Measurements from ENCODE around the gene LRSAM1. TPM values are rescaled to one million over a fixed set of nuclear protein-coding genes. Genes with fewer than 3 reads are reported as not detected.

LRSAM1 gene
- total RNA-seq, 1 donor from 2014 or later: 38.0 TPM

DNA sequence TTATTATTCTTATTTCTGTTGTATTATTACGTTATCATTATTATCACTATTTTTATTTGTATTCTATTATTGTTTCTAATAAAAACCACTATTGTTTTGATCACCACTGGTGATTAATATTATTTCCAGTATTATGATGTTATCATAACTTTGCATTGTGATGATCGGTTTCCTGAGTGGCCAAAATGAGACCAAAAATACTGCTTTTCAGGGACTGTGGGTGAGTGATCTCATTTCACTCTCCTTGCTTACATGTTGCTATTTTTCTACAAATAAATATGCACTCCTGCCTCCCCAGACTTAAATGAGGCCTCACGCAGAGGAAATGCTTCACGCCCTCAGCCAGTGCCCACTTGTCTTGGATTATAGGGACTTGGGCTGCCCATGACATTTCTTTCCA, 78.4 kb downstream of the LRSAM1 start:
- no peak for DNase-seq
- Mint-ChIP-seq H3K36me3 (ENCODE audit: unreplicated experiment) (peaks cover 14% of the 10 kb centered on the region), H3K9me3 (ENCODE audit: unreplicated experiment) (peaks cover 13% of the 10 kb centered on the region), H3K27me3 (ENCODE audit: unreplicated experiment) (peaks cover 9% of the 10 kb centered on the region), H3K4me3 (ENCODE audit: unreplicated experiment) (no peak overlapping the region), H3K27ac (ENCODE audit: unreplicated experiment) (no peak overlapping the region), H3K4me1 (ENCODE audit: low read depth, unreplicated experiment) (peaks cover 15% of the 10 kb centered on the region)
- TF ChIP-seq CTCF (IDR thresholded peaks at IDR 0.05; ENCODE audit: partially characterized antibody, unreplicated experiment): no peak

DNA sequence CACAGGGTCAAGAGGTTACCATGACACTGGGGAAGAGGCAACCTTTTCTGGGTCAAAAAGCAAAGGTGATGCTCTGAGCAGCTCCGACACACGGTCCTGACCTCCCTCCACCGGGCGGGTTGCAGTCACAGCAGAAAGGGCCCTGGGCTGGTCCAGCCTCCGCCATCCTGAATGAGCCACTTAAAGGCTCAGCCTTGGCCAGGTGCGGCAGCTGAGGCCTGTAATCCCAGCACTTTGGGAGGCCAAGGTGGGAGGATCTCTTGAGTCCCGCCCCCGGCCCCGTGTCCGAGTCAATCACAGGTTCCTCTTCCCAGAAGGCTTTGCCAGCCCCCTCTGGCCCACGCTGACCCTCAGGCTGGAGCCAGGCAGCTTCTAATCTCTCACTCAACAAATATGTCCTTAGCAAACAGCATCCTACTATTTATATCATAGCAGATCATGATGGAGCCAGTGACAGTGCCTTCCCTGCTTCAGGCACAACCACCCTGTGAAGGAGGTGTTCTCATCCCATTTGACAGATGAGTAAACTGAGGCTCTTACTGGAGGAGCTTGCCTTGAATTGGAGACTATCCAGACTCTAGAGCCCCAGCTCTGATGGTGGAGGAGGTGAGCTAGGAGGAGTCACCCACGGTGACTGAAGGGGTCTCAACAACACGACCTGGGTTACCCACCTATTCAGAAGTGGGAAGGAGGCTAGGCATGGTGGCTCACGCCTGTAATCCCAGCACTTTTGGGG, 79.1 kb downstream of the LRSAM1 start:
- Mint-ChIP-seq H3K27ac (ENCODE audit: unreplicated experiment) (no peak overlapping the region), H3K27me3 (ENCODE audit: unreplicated experiment) (peaks cover 9% of the 10 kb centered on the region), H3K9me3 (ENCODE audit: unreplicated experiment) (peaks cover 10% of the 10 kb centered on the region), H3K4me3 (ENCODE audit: unreplicated experiment) (no peak overlapping the region), H3K36me3 (ENCODE audit: unreplicated experiment) (peaks cover 8% of the 10 kb centered on the region), H3K4me1 (ENCODE audit: low read depth, unreplicated experiment) (peaks cover 15% of the 10 kb centered on the region)
- no peak for DNase-seq
- no peak for TF ChIP-seq CTCF (IDR thresholded peaks at IDR 0.05; ENCODE audit: partially characterized antibody, unreplicated experiment)

- no peak for DNase-seq
- no peak overlapping the region for H3K27ac Mint-ChIP-seq (ENCODE audit: unreplicated experiment)
- no peak overlapping the region for H3K4me3 Mint-ChIP-seq (ENCODE audit: unreplicated experiment)
- H3K9me3 Mint-ChIP-seq (ENCODE audit: unreplicated experiment): peaks cover 11% of the 10 kb centered on the region
- peaks cover 6% of the 10 kb centered on the region for H3K27me3 Mint-ChIP-seq (ENCODE audit: unreplicated experiment)
- H3K4me1 Mint-ChIP-seq (ENCODE audit: low read depth, unreplicated experiment): peaks cover 16% of the 10 kb centered on the region
- no peak for TF ChIP-seq CTCF (IDR thresholded peaks at IDR 0.05; ENCODE audit: partially characterized antibody, unreplicated experiment)
- H3K36me3 Mint-ChIP-seq (ENCODE audit: unreplicated experiment): peaks cover 4% of the 10 kb centered on the region
Measured at GRCh38 chr9:127531676-127532075, 80.4 kb downstream of the LRSAM1 start.

GRCh38 chr9:127534250-127534906, 83.1 kb downstream of the LRSAM1 start:
- TF ChIP-seq CTCF (IDR thresholded peaks at IDR 0.05; ENCODE audit: partially characterized antibody, unreplicated experiment): no peak
- no peak for DNase-seq
- H3K4me3 Mint-ChIP-seq (ENCODE audit: unreplicated experiment): no peak overlapping the region
- no peak overlapping the region for H3K27ac Mint-ChIP-seq (ENCODE audit: unreplicated experiment)
- peaks cover 6% of the 10 kb centered on the region for H3K9me3 Mint-ChIP-seq (ENCODE audit: unreplicated experiment)
- no peaks in the 10 kb centered on the region for H3K36me3 Mint-ChIP-seq (ENCODE audit: unreplicated experiment)
- H3K4me1 Mint-ChIP-seq (ENCODE audit: low read depth, unreplicated experiment): peaks cover 18% of the 10 kb centered on the region
- H3K27me3 Mint-ChIP-seq (ENCODE audit: unreplicated experiment): no peaks in the 10 kb centered on the region

DNA sequence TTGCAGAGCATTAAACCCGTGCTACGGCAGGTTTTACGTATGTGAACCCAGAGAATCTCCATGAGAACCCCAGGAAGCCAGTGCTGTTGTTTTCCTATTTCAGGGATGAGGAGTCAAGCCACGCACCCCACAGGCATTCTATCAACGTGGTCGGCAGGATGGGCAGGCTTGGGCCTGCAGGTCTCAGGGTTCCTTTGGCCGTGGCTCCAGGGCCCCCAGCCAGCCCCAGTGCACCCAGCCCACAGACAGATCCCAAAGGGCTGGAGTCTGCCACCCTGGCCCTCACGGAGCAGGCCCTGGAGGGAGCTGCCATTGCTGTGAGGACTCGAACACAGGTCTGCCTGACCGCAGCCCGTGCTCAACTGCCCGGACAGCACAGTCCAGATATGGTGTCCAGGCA, 83.6 kb downstream of the LRSAM1 start:
- no peak for TF ChIP-seq CTCF (IDR thresholded peaks at IDR 0.05; ENCODE audit: partially characterized antibody, unreplicated experiment)

More for the DNA sequence above, 83.6 kb downstream of the LRSAM1 start:
- H3K27me3 Mint-ChIP-seq (ENCODE audit: unreplicated experiment): no peaks in the 10 kb centered on the region
- DNase-seq: no peak
- H3K4me3 Mint-ChIP-seq (ENCODE audit: unreplicated experiment): no peak overlapping the region
- H3K27ac Mint-ChIP-seq (ENCODE audit: unreplicated experiment): no peak overlapping the region
- peaks cover 18% of the 10 kb centered on the region for H3K4me1 Mint-ChIP-seq (ENCODE audit: low read depth, unreplicated experiment)
- H3K36me3 Mint-ChIP-seq (ENCODE audit: unreplicated experiment): no peaks in the 10 kb centered on the region
- H3K9me3 Mint-ChIP-seq (ENCODE audit: unreplicated experiment): peaks cover 6% of the 10 kb centered on the region

Measured in glutamatergic neuron (in vitro differentiated cells).